KOPT-K1 (cell line): ENCODE results near the gene CFAP58.

ENCODE experiments used
- H3K27ac ChIP-seq: fragments of 200-600 bp; sonication (generic); 2 replicates; pipeline ENCODE4 v1.5.1; 2016; ENCODE audit warnings: antibody characterized with exemption, mild to moderate bottlenecking, low read depth, low read length; ENCODE audit not compliant: poor library complexity, severe bottlenecking
- H3K36me3 ChIP-seq: fragments of 200-600 bp; sonication (generic); 2 replicates; pipeline ENCODE4 v1.5.1; 2017; ENCODE audit warnings: antibody characterized with exemption, mild to moderate bottlenecking, low read length, moderate library complexity; ENCODE audit not compliant: insufficient read depth
- H3K9me3 ChIP-seq: fragments of 200-600 bp; sonication (generic); 2 replicates; pipeline ENCODE4 v1.5.1; 2017; ENCODE audit warnings: antibody characterized with exemption, low read length, mild to moderate bottlenecking; ENCODE audit not compliant: insufficient read depth, poor library complexity, severe bottlenecking

Gene CFAP58

DNA sequence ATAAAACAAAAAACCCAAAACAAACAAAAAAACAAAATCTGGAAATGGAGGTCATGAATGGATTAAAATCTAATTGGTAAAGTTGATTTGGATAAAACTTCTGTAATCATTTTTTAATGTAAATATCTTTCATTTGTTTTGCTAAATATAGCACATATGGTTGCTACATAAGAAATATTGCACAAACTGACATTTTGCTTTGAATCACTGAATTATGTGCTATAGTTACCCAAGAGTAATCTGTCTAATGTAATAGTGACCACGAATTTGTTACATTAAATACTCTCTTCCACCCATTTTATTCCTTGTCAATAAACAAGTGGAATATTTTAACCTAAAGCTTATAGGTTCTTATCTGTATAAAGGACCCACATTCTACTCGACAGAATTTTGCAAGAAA is 6.2 kb downstream of the CFAP58 start:
- H3K9me3 ChIP-seq: peaks cover 7% of the 10 kb centered on the region
- H3K36me3 ChIP-seq: no peaks in the 10 kb centered on the region
- H3K27ac ChIP-seq: no peak overlapping the region

DNA sequence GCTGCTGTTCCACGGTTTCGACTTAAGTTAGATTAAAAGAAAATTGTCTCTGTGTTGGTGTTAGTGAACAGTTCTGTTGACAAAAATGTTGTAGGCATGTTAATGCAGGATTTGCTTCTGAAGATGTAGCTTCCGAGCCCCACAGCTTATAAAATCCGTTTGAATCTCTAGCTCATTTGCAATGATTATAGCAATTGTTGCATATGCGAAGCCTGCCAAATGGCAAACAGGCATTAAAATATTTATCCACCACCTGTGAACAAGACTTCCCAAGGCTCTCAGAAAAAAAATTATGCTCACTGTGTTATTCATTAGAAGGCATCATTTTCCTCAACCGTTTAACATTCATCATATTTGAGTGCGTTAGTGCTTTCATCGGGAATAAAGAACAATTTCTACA is 14.3 kb downstream of the CFAP58 start:
- Histone ChIP-seq H3K27ac (no peak overlapping the region), H3K36me3 (no peaks in the 10 kb centered on the region), H3K9me3 (peaks cover 21% of the 10 kb centered on the region)

DNA sequence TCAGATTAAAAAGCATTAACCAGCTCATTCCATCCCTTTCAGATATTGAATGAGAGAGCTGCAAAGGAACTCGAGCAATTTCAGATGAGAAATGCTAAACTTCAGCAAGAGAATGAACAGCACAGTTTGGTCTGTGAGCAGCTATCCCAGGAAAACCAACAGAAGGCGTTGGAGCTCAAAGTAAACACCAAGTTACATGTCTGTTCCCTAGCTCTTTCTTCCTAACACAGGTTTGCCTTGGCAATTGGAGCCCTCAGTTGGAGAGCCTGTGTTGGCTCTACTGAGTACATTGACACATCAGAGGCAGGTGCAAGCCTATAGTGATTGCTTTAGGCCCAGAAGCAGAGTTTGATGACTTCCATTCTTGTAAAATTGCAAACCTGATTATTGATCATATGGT is 14.7 kb downstream of the CFAP58 start:
- no peak overlapping the region for H3K27ac ChIP-seq
- H3K36me3 ChIP-seq: no peaks in the 10 kb centered on the region
- peaks cover 21% of the 10 kb centered on the region for H3K9me3 ChIP-seq

DNA sequence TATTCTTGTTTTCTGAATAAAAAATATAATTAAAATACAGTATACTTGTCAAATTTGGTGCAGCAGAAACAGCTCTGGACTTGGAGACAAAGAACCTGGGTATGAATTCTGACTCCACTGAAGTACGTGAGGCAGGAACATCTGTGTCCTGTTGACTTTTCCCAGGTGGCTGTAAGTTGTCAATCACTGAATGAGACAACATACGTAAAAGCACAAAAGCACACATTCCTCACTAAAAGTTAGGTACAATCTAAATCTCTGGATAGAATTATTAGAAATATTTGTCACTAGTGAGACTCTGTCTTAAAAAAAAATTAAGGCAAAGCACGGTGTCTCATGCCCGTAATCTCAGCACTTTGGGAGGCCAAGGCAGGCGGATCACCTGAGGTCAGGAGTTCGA is 18.1 kb downstream of the CFAP58 start:
- no peaks in the 10 kb centered on the region for H3K36me3 ChIP-seq
- peaks cover 21% of the 10 kb centered on the region for H3K9me3 ChIP-seq
- H3K27ac ChIP-seq: no peak overlapping the region

DNA sequence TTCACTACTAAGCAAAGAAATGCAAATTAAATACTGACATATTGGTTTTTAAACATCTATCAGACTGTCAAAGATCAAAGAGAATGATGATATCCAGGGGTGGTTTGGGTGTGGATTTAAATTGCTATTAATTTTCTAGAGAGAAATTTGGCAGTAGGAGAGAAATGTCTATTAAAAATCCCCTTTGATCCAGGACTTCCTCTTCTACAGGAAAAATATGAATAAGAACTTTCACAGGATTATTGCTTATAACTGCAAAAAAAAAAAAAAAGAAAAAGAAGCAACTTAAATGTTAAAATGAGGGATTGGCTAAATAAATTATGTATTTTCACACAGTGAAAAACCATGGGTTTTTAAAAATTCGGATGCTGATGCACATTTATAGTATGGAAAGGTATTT is 21.0 kb downstream of the CFAP58 start:
- H3K9me3 ChIP-seq: peaks cover 21% of the 10 kb centered on the region
- no peak overlapping the region for H3K27ac ChIP-seq
- H3K36me3 ChIP-seq: no peaks in the 10 kb centered on the region

DNA sequence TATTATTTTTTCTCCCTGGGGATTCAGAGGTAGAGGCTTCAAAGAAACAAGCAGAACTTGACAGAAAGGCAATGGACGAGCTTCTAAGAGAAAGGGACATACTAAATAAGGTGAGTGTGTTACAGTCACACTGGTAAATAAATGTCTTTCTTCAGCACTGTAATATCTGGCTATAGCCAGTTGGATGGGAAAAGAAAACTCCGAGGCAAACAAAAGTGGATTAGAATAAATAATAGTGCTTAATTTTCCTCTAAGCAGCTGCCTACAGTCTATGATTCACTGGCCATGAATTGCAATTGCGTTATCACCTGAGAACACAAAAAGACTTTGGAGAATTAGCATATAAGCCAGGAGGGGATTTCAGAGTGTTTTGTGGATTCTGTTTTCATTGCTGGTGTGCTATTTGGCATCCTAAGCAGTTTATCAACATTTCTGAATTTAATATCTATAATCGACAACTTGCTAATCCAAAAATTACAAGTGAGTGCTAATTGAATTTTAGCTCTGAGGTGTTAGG is 23.2 kb downstream of the CFAP58 start:
- H3K27ac ChIP-seq: no peak overlapping the region
- H3K9me3 ChIP-seq: peaks cover 9% of the 10 kb centered on the region
- H3K36me3 ChIP-seq: no peaks in the 10 kb centered on the region

DNA sequence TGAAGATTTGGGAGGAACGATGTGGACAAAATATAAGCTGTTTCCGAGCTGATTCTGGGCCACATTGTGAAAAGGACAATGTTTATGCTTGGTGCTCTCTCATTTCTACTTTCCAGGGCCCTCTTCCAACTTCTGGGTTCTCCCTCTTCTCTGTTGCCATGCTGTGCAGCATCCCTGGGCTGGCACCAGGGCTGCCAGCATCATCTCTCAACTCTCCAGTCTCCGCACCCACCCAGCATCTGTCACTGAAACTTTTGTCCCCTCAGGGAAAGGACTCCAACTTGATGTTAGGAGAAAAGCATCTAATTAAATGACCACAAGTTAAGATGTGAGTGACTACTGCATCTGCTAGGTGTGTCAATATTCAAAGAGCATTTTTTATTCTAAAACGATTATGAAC is 26.7 kb downstream of the CFAP58 start:
- H3K36me3 ChIP-seq: no peaks in the 10 kb centered on the region
- H3K27ac ChIP-seq: no peak overlapping the region
- no peaks in the 10 kb centered on the region for H3K9me3 ChIP-seq

DNA sequence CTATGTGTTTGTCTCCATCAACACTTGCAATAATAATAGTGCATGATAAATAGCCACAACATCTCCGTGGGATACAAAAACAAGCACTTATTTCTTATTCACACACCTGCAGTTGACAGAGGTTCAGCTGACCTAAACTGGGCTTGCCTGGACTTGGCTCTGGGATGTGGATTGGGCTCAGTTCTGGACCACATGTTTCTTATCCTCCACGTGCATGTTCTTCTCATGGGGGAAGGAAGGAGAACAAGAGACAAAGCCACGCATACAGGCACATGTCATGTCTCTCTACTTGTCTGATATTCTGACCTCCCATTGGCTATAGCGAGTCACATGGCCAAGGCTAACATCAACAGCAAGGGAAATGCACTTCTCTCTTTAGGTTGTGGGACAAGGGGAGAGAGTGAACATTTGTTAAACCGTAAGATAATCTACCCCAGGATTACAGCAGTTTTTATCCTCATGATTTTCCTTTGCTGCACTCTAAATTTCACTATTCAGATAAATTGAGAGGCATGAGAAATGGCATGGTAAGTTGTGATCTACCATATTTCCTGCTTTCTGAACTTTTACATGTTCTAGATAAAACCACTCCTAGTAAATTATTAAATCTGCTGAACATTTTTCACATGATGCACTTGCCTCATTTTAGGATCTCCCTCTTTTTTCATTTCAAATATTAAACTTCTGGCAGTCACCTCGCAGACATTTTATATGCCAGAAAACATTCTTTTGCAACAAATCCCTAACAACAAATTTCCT is 33.7 kb downstream of the CFAP58 start:
- no peaks in the 10 kb centered on the region for H3K36me3 ChIP-seq
- no peak overlapping the region for H3K27ac ChIP-seq
- no peaks in the 10 kb centered on the region for H3K9me3 ChIP-seq

DNA sequence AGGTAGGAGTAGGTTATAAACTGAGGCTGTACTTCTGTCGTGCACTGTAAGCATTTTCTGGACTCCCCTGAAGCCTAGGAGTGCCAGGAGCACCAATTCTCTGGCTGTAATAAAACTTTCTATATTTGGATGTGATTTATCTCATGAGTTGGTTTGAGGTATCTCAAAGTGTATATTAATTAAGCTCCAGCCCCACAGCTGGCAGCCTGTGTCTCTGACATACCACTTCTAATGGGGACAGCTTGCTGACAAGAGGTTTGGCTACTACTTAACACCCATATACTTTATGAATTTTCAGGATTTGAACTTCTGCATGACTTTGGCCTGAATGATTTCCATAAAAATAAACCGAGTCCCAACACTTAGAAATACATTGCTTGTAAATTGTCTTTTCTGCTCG is 35.2 kb downstream of the CFAP58 start:
- no peaks in the 10 kb centered on the region for H3K9me3 ChIP-seq
- H3K27ac ChIP-seq: no peak overlapping the region
- no peaks in the 10 kb centered on the region for H3K36me3 ChIP-seq

DNA sequence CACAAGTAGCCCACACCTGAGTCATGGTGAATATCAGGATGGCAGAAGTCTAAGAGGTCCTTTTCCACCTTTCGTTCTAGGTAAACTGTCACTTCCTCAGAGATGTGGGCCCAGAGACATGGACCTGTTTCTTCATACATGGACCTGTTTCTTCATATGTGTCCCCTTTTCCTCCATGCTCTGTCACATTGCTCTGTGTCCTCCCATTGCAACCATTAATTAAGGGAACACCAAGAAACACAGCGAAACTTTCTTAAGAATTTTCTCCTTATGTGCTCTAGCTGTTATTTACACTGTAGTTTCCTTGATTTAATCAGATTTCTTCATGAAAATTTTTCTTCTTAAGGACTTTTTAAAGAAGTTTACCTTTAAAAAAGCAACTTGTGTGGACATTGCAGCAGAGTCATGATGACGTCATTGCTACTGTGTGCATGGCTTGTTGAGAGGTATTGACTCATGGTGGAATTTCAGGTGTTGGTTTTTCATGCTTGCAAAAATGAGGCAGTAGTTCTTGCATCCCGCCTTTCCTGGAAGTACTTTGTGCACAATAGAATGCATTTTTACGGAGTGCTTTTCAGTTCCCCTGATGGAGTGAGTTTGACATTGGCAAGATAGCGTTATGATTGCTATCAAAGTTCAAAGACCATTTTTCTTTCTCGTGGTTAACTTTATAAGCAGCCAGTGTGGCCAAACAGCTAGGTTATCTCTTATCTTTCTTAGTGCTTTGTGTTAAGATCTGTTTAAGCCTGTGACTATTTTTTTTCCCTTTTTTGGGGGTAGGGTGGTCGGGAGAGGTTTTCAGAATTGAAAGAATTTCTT is 37.7 kb downstream of the CFAP58 start:
- Histone ChIP-seq H3K27ac (no peak overlapping the region), H3K36me3 (no peaks in the 10 kb centered on the region), H3K9me3 (no peaks in the 10 kb centered on the region)

DNA sequence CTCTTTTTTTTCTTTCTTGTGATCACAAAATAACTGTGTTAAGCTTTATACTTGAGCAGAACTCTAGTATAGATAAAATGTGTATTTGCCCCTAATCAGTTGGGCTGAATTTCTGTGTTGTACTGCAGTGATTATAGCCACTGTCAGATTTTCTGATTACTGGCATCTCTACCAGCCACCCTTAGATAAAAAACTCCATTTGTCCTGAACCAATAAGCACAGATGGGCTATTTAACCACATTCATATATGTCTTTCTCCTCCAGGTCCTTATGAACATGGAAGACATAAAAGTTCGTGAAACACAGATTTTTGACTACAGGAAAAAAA is 38.3 kb downstream of the CFAP58 start:
- H3K27ac ChIP-seq: no peak overlapping the region
- H3K36me3 ChIP-seq: no peaks in the 10 kb centered on the region
- no peaks in the 10 kb centered on the region for H3K9me3 ChIP-seq

DNA sequence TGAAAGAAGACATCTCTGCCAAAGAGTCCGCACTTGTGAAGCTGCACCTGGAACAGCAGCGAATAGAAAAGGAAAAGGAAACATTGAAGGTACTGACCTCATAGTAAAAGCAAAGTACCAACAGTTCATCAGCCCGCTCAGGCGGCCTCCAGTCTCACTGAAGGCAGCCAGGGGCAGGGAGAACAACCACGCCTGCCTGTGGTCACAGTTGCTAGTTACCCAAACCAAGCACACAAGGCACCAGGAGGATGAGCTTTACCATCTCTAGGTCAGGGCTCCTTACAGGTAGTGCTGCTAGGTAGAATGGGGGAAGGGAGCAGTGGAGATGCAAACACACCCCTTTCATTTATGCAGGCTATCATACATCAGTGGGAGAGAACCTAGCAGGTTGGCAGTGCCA is 39.8 kb downstream of the CFAP58 start:
- Histone ChIP-seq H3K27ac (no peak overlapping the region), H3K36me3 (no peaks in the 10 kb centered on the region), H3K9me3 (no peaks in the 10 kb centered on the region)

DNA sequence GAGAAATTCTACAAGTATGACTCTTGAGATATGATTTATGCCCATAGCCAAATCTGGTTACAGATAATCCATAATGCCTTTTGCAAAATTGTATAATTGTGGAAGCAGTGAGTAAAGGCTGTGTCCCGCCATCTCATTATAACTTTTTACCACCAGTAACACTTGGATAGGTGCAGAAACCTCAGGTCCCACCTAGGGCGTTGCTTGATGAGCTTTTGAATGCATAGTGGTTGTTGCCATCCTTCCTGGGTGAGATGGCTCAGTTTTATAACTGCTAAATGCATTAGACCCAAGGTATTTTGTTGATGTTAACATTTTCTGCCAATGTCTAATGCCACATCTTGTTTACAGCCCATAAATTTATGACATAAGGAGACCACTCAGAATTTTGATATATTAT is 42.9 kb downstream of the CFAP58 start:
- Histone ChIP-seq H3K9me3 (no peaks in the 10 kb centered on the region), H3K27ac (no peak overlapping the region), H3K36me3 (no peaks in the 10 kb centered on the region)

DNA sequence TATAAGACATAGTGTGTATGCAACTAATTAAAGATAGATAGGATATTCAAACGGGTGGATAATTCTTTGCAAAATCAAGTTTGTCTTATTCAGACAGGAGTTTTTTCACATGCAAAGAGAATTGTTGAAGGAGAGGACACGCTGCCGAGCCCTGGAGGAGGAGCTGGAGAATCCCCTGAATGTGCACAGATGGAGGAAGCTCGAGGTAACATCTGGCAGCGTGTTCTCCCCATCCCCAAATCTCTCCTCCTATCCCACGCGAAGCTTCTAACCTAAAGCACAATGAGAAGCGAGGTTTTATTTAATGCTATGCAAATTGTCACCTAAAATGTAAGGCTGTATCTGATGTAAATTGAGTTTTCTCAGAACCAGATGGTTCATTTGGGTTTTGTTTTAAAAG is 50.0 kb downstream of the CFAP58 start:
- Histone ChIP-seq H3K36me3 (no peaks in the 10 kb centered on the region), H3K9me3 (no peaks in the 10 kb centered on the region), H3K27ac (no peak overlapping the region)

DNA sequence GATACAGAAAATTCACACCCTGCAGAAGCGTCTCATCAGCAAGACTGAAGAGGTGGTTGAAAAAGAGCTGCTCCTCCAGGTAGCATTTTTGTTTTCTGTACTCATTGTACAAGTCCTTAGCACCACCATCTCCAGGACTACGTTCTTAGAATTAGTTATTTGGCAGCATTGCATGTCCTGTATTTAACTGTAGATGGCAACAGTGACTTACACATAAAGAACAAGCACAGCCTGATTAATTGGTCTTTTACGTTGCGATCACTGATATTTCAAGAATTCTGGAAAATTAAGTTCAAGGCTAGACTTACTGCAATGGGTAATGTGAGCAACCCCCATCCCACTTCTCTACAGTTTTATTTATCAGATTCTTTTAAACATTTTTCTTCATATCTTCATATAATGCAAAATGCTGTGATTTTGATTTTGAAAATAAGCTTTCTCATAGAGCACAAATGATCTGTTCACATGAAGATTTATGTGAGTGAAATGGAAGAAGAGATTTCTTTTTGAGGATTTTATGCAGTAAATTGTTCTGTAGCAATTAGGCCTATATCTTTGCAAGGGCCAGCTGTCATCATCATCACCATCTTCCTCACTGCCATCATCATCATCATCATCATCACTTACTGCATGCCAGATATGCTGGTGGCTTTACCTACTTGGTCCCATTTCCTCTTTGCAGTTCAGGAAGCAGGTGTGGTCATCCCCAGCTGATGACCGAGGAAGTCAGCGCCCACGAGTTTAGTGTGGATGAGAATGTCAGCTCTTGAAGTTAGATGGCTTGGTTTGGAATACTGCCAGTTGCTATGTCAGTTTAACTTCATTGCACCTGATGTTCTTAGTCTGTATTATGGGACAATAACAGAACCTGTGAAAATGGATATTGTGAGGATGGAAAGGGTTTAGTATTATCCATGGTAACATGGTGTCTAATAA is 53.4 kb downstream of the CFAP58 start:
- Histone ChIP-seq H3K9me3 (peaks cover 4% of the 10 kb centered on the region), H3K36me3 (no peaks in the 10 kb centered on the region)

More for the DNA sequence above, 53.4 kb downstream of the CFAP58 start:
- no peak overlapping the region for H3K27ac ChIP-seq
